GM18502 (cell line): ENCODE data around the gene MOCS3.

ENCODE experiments used
- ATAC-seq: cut with Tn5 transposase; IDR thresholded peaks from one replicate; pipeline ENCODE4 v1.9.1; 2021; ENCODE audit warnings: mild to moderate bottlenecking; ENCODE audit not compliant: unreplicated experiment, poor library complexity

Gene MOCS3

GRCh38 chr20:51008718-51009117 is 50.1 kb downstream of the MOCS3 start:
- ATAC-seq: no peak

DNA sequence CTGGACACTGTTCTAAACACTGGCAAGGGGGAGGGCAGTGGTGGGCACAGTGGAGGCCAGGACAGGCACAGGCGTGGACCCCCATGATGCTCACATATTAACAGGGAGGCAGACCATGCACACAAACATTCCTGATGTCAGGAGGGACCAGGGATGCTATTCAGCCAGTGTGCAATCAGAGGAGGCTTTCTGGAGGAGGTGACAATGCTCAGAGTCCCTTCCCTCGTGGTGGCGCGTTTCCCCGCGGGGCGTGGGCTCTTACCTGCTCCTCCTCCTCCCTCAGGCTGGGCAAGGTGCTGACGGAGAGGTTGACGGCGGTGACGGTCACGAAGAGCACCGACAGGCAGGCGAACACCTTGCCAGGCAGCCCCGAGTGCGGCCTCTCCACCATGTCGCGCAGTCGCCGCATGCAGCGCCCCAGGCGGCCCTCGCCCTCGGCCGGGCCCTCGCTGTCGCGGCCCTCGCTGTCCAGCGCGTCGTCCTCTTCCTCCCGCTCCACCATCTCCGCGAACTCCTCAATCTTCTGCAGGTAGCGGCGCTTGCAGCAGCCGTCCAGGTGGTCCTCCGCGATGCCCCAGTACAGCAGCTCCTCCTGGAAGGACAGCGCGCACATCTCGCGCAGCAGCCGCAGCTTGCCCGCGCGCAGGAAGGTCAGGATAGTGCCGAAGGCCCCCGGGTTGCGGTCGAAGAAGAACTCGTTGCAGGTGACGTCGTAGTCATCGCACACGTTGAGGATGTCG is 50.9 kb downstream of the MOCS3 start:
- ATAC-seq: no peak

DNA sequence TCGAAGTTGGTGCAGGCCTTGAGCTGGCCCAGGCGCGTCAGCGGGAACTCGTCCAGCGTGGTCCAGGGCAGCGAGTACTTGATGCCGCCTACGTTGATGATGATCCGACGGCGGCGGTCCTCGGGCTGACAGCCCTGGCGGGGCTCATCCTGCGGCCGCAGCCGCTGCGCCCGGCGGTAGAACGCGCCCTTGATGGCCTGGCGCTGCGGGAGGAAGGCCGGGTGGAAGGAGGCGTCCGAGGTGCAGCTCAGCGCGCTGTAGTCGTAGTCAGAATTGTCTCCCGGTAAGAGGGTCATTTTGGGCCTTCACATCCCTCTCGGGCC is 51.4 kb downstream of the MOCS3 start:
- ATAC-seq: no peak

GRCh38 chr20:51010932-51011331 is 52.3 kb downstream of the MOCS3 start:
- no peak for ATAC-seq

GRCh38 chr20:51011479-51011878 is 52.9 kb downstream of the MOCS3 start:
- ATAC-seq: no peak

DNA sequence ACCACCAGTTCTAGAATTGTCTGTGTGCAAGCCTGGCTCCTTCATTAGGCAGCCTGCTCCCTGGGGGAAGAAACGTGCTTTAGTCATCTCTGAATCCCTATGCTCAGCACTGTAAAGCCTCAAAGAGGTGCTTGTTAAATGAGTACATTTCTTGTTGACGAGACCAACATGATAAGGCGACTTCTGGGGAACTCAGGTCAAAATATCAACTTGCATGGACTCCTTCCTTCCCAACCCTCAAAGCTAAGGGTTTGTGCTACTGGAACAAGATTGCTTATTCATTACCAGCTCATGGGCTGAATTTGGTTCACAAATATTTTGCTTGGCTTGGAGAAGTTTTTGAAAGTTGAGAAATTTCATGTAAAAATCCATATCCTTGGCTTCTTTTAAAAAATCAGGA is 53.7 kb downstream of the MOCS3 start:
- no peak for ATAC-seq
